ENCODE measurements around the gene ZBTB38. TPM values are rescaled to one million over a fixed set of nuclear protein-coding genes. Genes with fewer than 3 reads are reported as not detected.
A peak's percentile ranks its signal among the peaks of the same experiment; 100 is the strongest.

The ZBTB38 gene
- total and polyA plus RNA-seq, 2 of the 13 experiments (the other 11 are each of a cell fraction or from before 2014, with no cell fraction given): 26.8 to 51.7 TPM

DNA sequence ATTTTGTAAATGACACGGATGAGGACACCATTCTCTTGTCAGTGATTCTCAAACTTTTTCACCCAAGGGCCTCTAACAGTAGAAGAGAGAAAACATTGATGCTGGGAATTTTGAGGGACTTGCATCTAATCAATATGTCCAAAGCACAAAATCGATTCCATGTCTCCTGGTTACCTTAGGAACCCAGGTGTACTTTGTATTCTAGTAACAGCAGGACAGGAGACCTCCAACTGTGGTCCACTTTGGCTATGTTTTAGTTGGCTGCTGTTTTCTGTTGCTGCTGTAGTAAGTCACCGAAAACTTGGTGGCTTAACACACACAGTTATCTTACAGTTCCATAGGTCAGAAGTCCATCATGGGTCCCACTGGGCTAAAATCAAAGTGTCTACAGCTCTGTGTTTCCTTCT lies 24.4 kb upstream of the ZBTB38 start (continued):
- TF ChIP-seq, protein P1, sequence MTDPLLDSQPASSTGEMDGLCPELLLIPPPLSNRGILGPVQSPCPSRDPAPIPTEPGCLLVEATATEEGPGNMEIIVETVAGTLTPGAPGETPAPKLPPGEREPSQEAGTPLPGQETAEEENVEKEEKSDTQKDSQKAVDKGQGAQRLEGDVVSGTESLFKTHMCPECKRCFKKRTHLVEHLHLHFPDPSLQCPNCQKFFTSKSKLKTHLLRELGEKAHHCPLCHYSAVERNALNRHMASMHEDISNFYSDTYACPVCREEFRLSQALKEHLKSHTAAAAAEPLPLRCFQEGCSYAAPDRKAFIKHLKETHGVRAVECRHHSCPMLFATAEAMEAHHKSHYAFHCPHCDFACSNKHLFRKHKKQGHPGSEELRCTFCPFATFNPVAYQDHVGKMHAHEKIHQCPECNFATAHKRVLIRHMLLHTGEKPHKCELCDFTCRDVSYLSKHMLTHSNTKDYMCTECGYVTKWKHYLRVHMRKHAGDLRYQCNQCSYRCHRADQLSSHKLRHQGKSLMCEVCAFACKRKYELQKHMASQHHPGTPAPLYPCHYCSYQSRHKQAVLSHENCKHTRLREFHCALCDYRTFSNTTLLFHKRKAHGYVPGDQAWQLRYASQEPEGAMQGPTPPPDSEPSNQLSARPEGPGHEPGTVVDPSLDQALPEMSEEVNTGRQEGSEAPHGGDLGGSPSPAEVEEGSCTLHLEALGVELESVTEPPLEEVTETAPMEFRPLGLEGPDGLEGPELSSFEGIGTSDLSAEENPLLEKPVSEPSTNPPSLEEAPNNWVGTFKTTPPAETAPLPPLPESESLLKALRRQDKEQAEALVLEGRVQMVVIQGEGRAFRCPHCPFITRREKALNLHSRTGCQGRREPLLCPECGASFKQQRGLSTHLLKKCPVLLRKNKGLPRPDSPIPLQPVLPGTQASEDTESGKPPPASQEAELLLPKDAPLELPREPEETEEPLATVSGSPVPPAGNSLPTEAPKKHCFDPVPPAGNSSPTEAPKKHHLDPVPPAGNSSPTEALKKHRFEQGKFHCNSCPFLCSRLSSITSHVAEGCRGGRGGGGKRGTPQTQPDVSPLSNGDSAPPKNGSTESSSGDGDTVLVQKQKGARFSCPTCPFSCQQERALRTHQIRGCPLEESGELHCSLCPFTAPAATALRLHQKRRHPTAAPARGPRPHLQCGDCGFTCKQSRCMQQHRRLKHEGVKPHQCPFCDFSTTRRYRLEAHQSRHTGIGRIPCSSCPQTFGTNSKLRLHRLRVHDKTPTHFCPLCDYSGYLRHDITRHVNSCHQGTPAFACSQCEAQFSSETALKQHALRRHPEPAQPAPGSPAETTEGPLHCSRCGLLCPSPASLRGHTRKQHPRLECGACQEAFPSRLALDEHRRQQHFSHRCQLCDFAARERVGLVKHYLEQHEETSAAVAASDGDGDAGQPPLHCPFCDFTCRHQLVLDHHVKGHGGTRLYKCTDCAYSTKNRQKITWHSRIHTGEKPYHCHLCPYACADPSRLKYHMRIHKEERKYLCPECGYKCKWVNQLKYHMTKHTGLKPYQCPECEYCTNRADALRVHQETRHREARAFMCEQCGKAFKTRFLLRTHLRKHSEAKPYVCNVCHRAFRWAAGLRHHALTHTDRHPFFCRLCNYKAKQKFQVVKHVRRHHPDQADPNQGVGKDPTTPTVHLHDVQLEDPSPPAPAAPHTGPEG (CRISPR knock-in tag; IDR thresholded peaks at IDR 0.05): no peak
- TF ChIP-seq IKZF4 (CRISPR knock-in tag; IDR thresholded peaks at IDR 0.05; ENCODE audit: borderline replicate concordance, low read depth, not compliant biosample characterization) (no peak), MED8 (CRISPR knock-in tag; IDR thresholded peaks at IDR 0.05; ENCODE audit: insufficient replicate concordance) (no peak), ISX (CRISPR knock-in tag; conservative IDR thresholded peaks at IDR 0.05) (no peak), GTF2F1 (IDR thresholded peaks at IDR 0.05; ENCODE audit: low read length) (no peak), ZNF788 (CRISPR knock-in tag; IDR thresholded peaks at IDR 0.05; ENCODE audit: borderline replicate concordance) (no peak), BCL6 (CRISPR knock-in tag; IDR thresholded peaks at IDR 0.05) (peak; percentile 92), ZNF180 (CRISPR knock-in tag; IDR thresholded peaks at IDR 0.05; ENCODE audit: borderline replicate concordance, low read depth) (no peak), ZNF292 (CRISPR knock-in tag; IDR thresholded peaks at IDR 0.05; ENCODE audit: borderline replicate concordance, low read depth) (no peak), NFRKB (IDR thresholded peaks at IDR 0.05) (no peak), ZNF724P (CRISPR knock-in tag; IDR thresholded peaks at IDR 0.05; ENCODE audit: borderline replicate concordance) (no peak)
- TF ChIP-seq, protein P2, sequence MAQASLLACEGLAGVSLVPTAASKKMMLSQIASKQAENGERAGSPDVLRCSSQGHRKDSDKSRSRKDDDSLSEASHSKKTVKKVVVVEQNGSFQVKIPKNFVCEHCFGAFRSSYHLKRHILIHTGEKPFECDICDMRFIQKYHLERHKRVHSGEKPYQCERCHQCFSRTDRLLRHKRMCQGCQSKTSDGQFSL (CRISPR knock-in tag; IDR thresholded peaks at IDR 0.05): no peak
- TF ChIP-seq, protein P3, sequence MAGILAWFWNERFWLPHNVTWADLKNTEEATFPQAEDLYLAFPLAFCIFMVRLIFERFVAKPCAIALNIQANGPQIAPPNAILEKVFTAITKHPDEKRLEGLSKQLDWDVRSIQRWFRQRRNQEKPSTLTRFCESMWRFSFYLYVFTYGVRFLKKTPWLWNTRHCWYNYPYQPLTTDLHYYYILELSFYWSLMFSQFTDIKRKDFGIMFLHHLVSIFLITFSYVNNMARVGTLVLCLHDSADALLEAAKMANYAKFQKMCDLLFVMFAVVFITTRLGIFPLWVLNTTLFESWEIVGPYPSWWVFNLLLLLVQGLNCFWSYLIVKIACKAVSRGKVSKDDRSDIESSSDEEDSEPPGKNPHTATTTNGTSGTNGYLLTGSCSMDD (CRISPR knock-in tag; IDR thresholded peaks at IDR 0.05): no peak
- TF ChIP-seq, protein P4, sequence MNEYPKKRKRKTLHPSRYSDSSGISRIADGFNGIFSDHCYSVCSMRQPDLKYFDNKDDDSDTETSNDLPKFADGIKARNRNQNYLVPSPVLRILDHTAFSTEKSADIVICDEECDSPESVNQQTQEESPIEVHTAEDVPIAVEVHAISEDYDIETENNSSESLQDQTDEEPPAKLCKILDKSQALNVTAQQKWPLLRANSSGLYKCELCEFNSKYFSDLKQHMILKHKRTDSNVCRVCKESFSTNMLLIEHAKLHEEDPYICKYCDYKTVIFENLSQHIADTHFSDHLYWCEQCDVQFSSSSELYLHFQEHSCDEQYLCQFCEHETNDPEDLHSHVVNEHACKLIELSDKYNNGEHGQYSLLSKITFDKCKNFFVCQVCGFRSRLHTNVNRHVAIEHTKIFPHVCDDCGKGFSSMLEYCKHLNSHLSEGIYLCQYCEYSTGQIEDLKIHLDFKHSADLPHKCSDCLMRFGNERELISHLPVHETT (CRISPR knock-in tag; conservative IDR thresholded peaks at IDR 0.05): no peak
- TF ChIP-seq, protein P5, sequence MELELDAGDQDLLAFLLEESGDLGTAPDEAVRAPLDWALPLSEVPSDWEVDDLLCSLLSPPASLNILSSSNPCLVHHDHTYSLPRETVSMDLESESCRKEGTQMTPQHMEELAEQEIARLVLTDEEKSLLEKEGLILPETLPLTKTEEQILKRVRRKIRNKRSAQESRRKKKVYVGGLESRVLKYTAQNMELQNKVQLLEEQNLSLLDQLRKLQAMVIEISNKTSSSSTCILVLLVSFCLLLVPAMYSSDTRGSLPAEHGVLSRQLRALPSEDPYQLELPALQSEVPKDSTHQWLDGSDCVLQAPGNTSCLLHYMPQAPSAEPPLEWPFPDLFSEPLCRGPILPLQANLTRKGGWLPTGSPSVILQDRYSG (CRISPR knock-in tag; IDR thresholded peaks at IDR 0.05): no peak
- TF ChIP-seq, protein P6, sequence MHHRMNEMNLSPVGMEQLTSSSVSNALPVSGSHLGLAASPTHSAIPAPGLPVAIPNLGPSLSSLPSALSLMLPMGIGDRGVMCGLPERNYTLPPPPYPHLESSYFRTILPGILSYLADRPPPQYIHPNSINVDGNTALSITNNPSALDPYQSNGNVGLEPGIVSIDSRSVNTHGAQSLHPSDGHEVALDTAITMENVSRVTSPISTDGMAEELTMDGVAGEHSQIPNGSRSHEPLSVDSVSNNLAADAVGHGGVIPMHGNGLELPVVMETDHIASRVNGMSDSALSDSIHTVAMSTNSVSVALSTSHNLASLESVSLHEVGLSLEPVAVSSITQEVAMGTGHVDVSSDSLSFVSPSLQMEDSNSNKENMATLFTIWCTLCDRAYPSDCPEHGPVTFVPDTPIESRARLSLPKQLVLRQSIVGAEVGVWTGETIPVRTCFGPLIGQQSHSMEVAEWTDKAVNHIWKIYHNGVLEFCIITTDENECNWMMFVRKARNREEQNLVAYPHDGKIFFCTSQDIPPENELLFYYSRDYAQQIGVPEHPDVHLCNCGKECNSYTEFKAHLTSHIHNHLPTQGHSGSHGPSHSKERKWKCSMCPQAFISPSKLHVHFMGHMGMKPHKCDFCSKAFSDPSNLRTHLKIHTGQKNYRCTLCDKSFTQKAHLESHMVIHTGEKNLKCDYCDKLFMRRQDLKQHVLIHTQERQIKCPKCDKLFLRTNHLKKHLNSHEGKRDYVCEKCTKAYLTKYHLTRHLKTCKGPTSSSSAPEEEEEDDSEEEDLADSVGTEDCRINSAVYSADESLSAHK (CRISPR knock-in tag; IDR thresholded peaks at IDR 0.05; ENCODE audit: borderline replicate concordance): no peak
- TF ChIP-seq, protein P7, sequence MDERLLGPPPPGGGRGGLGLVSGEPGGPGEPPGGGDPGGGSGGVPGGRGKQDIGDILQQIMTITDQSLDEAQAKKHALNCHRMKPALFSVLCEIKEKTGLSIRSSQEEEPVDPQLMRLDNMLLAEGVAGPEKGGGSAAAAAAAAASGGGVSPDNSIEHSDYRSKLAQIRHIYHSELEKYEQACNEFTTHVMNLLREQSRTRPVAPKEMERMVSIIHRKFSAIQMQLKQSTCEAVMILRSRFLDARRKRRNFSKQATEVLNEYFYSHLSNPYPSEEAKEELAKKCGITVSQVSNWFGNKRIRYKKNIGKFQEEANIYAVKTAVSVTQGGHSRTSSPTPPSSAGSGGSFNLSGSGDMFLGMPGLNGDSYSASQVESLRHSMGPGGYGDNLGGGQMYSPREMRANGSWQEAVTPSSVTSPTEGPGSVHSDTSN (CRISPR knock-in tag; IDR thresholded peaks at IDR 0.05): no peak

All from HepG2 (cell line).